Aorta (tissue), 5 donors: ENCODE measurements around the gene VPS35L. TPM values are rescaled to one million over a fixed set of nuclear protein-coding genes. Genes with fewer than 3 reads are reported as not detected.
A peak's percentile ranks its signal among the peaks of the same experiment; 100 is the strongest.

Experiments
- ATAC-seq: fragments of 200-7000 bp; cut with Tn5 transposase; one replicate; pipeline ENCODE4 v1.9.1; 2022; ENCODE audit warnings: moderate library complexity; ENCODE audit not compliant: low FRiP score
- DNase-seq, 2 donors: peaks; one replicate each; pipeline ENCODE4 v3.0.0-alpha.2; 2020
- H3K27ac ChIP-seq, 2 donors: one replicate each; pipeline ENCODE4 v1.5.1; 2013; ENCODE audit warnings: low read length in 2 of 2, mild to moderate bottlenecking in 2 of 2, moderate library complexity in 2 of 2, control low read depth in 1 of 2, inconsistent platforms in 1 of 2, low read depth in 1 of 2
- H3K27me3 ChIP-seq, 2 donors: one replicate each; pipeline ENCODE4 v1.6.1; 2013; ENCODE audit warnings: control low read depth in 1 of 2, low read length in 1 of 2, mild to moderate bottlenecking in 1 of 2, moderate library complexity in 1 of 2; ENCODE audit not compliant: insufficient read depth in 2 of 2, control insufficient read depth in 1 of 2
- H3K36me3 ChIP-seq, 2 donors: one replicate each; pipeline ENCODE4 v1.6.1; 2013; ENCODE audit warnings: control low read depth in 1 of 2, low read length in 1 of 2, mild to moderate bottlenecking in 1 of 2; ENCODE audit not compliant: insufficient read depth in 2 of 2, control insufficient read depth in 1 of 2
- H3K4me1 ChIP-seq, 2 donors: one replicate each; pipeline ENCODE4 v1.6.1; 2013; ENCODE audit warnings: low read length in 2 of 2, control low read depth in 1 of 2, mild to moderate bottlenecking in 1 of 2, moderate library complexity in 1 of 2; ENCODE audit not compliant: insufficient read depth in 2 of 2, control insufficient read depth in 1 of 2
- H3K4me3 ChIP-seq, 2 donors: one replicate each; pipeline ENCODE4 v1.5.1; 2013; ENCODE audit warnings: low read length in 2 of 2, control low read depth in 1 of 2, mild to moderate bottlenecking in 1 of 2
- H3K9me3 ChIP-seq: one replicate; pipeline ENCODE4 v1.6.1; 2013; ENCODE audit warnings: mild to moderate bottlenecking, low read length; ENCODE audit not compliant: control insufficient read depth
- WGBS, 2 donors: extraction: QIAGEN DNeasy Blood & Tissue Kit; methylation state at CpG; one replicate each; pipeline ENCODE4 v1.1.7; 2013; 5-methylcytosine and 5-hydroxymethylcytosine counted together
- intact Hi-C, 2 donors: fragments of 100-400 bp; cut with DNase I; formaldehyde crosslinking; loops; one replicate each; pipeline versions ENCODE4 v1.14.2 to v1.15.0; 2022
- polyA plus RNA-seq, 2 donors: library from polyadenylated mRNA; stranded (reverse); fragments of 200-250 nt; gene quantifications; one replicate each; pipeline ENCODE4 v1.2.3, GENCODE V29; 2013
- total RNA-seq, 2 donors: library from RNA; stranded (reverse); fragmentation: NEBNext Ultra II Directional; extraction: Animal tissue kit (Norgen Biotek cat#: 25700); gene quantifications; one replicate each; pipeline ENCODE4 v1.2.1, GENCODE V29; 2021
- donor health status: healthy with polysubstance abuse.
- donor health status: Bipolar disorder and iron deficiency.
- donor health status: DM: no; HTN: no; CAD: no.
- donor health status: DM: no; HTN: no; CAD: no.
- donor health status: DM: yes; HTN: yes; CAD: no.

The VPS35L gene
- total and polyA plus RNA-seq, 4 donors = 31.4 to 66.8 (median 40.8) TPM

DNA sequence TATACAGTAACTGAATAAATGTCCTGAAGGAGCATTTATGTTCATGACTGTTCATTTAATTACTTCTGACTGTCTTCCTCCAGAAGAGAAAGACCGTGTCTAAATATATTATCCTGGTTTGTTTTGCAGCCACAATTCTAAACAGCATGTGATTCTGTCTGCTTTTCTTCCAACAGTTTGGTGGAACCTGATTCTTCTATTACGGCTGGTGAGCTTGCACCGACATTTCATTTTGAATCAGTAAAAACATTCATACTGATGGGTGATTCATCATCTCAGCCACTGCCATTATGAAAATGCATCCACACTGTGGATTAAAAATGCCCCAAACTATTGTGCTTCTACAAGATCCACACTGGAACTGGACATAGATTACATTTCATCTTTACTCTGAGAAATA is 145.6 kb downstream of the VPS35L start:
- Histone ChIP-seq H3K27ac (no peak overlapping the region), H3K36me3 (peaks cover 0 to 6% of the 10 kb centered on the region in 2 donors), H3K9me3 (no peaks in the 10 kb centered on the region), H3K4me3 (no peak overlapping the region), H3K27me3 (no peaks in the 10 kb centered on the region), H3K4me1 (no peaks in the 10 kb centered on the region)
- intact Hi-C loops = no loop called here
- 69 to 74% methylated on average over 3 of the region's 3 CpGs for WGBS, 2 donors
- DNase-seq (no peak), ATAC-seq (no peak)

GRCh38 chr16:19703172-19703889 is 147.8 kb downstream of the VPS35L start:
- DNase-seq (peak in 1 of 2 donors; percentile 31), ATAC-seq (no peak)
- Histone ChIP-seq H3K4me3 (no peak overlapping the region), H3K9me3 (no peaks in the 10 kb centered on the region), H3K36me3 (peaks cover 0 to 6% of the 10 kb centered on the region in 2 donors), H3K4me1 (no peaks in the 10 kb centered on the region), H3K27me3 (no peaks in the 10 kb centered on the region), H3K27ac (no peak overlapping the region)
- 89 to 91% methylated on average over 6 of the region's 6 CpGs for WGBS, 2 donors
- intact Hi-C loops = no loop called here

DNA sequence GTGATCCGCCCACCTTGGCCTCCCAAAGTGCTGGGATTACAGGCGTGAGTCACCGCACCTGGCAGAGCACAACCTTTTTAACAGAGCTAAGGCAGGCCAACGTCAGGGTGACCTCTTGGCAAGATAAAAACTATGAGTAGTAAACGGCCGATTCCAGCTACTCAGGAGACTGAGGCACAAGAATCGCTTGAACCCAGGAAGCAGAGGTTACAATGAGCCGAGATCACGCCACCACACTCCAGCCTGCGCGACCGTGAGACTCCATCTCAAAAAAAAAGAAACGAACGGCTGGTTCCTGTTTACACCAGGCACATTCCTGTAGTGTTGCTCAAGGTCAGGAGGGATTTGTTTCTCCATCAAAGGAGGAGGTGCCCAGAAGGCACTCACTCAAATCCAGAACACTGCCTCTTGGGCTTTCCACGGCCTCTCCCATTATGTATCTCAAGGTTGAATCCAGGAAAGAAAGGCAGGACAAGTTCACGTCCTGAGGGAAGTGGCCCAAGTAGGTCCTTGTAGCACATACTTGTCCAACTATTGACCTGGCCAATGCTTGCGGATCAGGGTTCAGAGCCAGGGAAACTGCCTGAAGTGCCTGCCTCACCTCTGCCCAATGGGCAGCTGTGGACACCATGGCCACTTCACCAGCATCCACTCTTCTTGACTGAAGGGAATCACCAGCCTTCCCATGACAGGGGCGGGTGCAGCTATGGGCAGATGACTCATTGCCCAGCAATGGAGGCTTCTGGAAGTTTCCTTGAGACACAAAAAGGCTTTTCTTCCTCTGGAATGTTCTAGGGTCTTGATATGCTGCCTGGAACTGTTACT is 149.0 kb downstream of the VPS35L start:
- Histone ChIP-seq H3K27me3 (no peaks in the 10 kb centered on the region), H3K9me3 (no peaks in the 10 kb centered on the region), H3K4me1 (no peaks in the 10 kb centered on the region), H3K27ac (no peak overlapping the region), H3K4me3 (no peak overlapping the region), H3K36me3 (peaks cover 0 to 6% of the 10 kb centered on the region in 2 donors)
- 86 to 87% methylated on average over 18 of the region's 18 CpGs for WGBS, 2 donors
- ATAC-seq (no peak), DNase-seq (peak in 1 of 2 donors; percentile 63)
- intact Hi-C loops = no loop called here

- WGBS, 2 donors = 94 to 97% methylated on average over 8 of the region's 8 CpGs
- ATAC-seq (no peak), DNase-seq (peak in 1 of 2 donors; percentile 51)
- intact Hi-C loops = no loop called here
- H3K4me1 ChIP-seq = no peaks in the 10 kb centered on the region
- peaks cover 0 to 6% of the 10 kb centered on the region in 2 donors for H3K36me3 ChIP-seq
- H3K27me3 ChIP-seq = no peaks in the 10 kb centered on the region
- H3K9me3 ChIP-seq = no peaks in the 10 kb centered on the region
- no peak overlapping the region for H3K4me3 ChIP-seq
- no peak overlapping the region for H3K27ac ChIP-seq
These were observed 149.6 kb downstream of the VPS35L start for GRCh38 chr16:19705146-19705501.

- WGBS, 2 donors = 85 to 86% methylated on average over 5 of the region's 5 CpGs
- intact Hi-C loops = no loop called here
- H3K27ac ChIP-seq = no peak overlapping the region
These were observed 150.3 kb downstream of the VPS35L start for GRCh38 chr16:19705843-19706242.

GRCh38 chr16:19706846-19707245 is 151.3 kb downstream of the VPS35L start:
- Histone ChIP-seq H3K27me3 (no peaks in the 10 kb centered on the region), H3K4me1 (no peaks in the 10 kb centered on the region), H3K27ac (no peak overlapping the region), H3K36me3 (peaks cover 0 to 6% of the 10 kb centered on the region in 2 donors), H3K9me3 (no peaks in the 10 kb centered on the region), H3K4me3 (no peak overlapping the region)
- intact Hi-C loops = no loop called here
- 94 to 95% methylated on average over 15 of the region's 15 CpGs for WGBS, 2 donors
- ATAC-seq (no peak), DNase-seq (peak in 1 of 2 donors; percentile 67)

More at GRCh38 chr16:19705843-19706242, 150.3 kb downstream of the VPS35L start:
- no peak for DNase-seq
- ATAC-seq = no peak
- H3K27me3 ChIP-seq = no peaks in the 10 kb centered on the region
- no peaks in the 10 kb centered on the region for H3K9me3 ChIP-seq
- H3K36me3 ChIP-seq = peaks cover 0 to 6% of the 10 kb centered on the region in 2 donors
- H3K4me1 ChIP-seq = no peaks in the 10 kb centered on the region
- H3K4me3 ChIP-seq = no peak overlapping the region

- WGBS, 2 donors = 85 to 86% methylated on average over 19 to 22 of the region's 22 CpGs
- intact Hi-C loops = no loop called here
- no peaks in the 10 kb centered on the region for H3K9me3 ChIP-seq
- ATAC-seq (no peak), DNase-seq (peak in 1 of 2 donors; percentile 36)
- no peak overlapping the region for H3K4me3 ChIP-seq
- no peaks in the 10 kb centered on the region for H3K27me3 ChIP-seq
- H3K36me3 ChIP-seq = peaks cover 0 to 6% of the 10 kb centered on the region in 2 donors
- no peaks in the 10 kb centered on the region for H3K4me1 ChIP-seq
- H3K27ac ChIP-seq = no peak overlapping the region
These were observed 152.2 kb downstream of the VPS35L start for GRCh38 chr16:19707569-19708295.

GRCh38 chr16:19708296-19709205 is 153.0 kb downstream of the VPS35L start:
- intact Hi-C loops = no loop called here
- ATAC-seq = no peak
- Histone ChIP-seq H3K36me3 (peaks cover 0 to 6% of the 10 kb centered on the region in 2 donors), H3K4me3 (no peak overlapping the region), H3K4me1 (no peaks in the 10 kb centered on the region), H3K27me3 (no peaks in the 10 kb centered on the region), H3K27ac (no peak overlapping the region), H3K9me3 (no peaks in the 10 kb centered on the region)
- peak in 1 of 2 donors; percentile 52 for DNase-seq
- 69 to 72% methylated on average over 18 of the region's 18 CpGs for WGBS, 2 donors
